Measurements from ENCODE around the gene XRN2.

Gene XRN2

GRCh38 chr20:21303061-21303871, at the start of gene XRN2:
TSS of gene XRN2 (plus strand) at chr20:21303331. CDS start at chr20:21303399, 68 bp downstream.
- peak; percentile 92 for DNase-seq

- DNase-seq = no peak
These were observed 45.9 kb upstream of the XRN2 start for GRCh38 chr20:21257192-21257591.

GRCh38 chr20:21258411-21258810, 44.7 kb upstream of the XRN2 start:
- no peak for DNase-seq

GRCh38 chr20:21259346-21259745, 43.8 kb upstream of the XRN2 start:
- DNase-seq = no peak

GRCh38 chr20:21262812-21263211, 40.3 kb upstream of the XRN2 start:
- no peak for DNase-seq

- DNase-seq = no peak
These were observed 37.6 kb upstream of the XRN2 start for GRCh38 chr20:21265261-21266190.

- no peak for DNase-seq
These were observed 37.0 kb upstream of the XRN2 start for GRCh38 chr20:21266191-21266536.

GRCh38 chr20:21269772-21270171, 33.4 kb upstream of the XRN2 start:
- DNase-seq = no peak

- no peak for DNase-seq
These were observed 32.3 kb upstream of the XRN2 start for GRCh38 chr20:21270806-21271205.

- no peak for DNase-seq
These were observed 30.9 kb upstream of the XRN2 start for GRCh38 chr20:21272279-21272678.

- DNase-seq = no peak
These were observed 30.5 kb upstream of the XRN2 start for GRCh38 chr20:21272679-21273078.

GRCh38 chr20:21273755-21274386, 29.3 kb upstream of the XRN2 start:
- DNase-seq = no peak

- DNase-seq = no peak
These were observed 24.3 kb upstream of the XRN2 start for GRCh38 chr20:21278829-21279228.

- no peak for DNase-seq
These were observed 23.2 kb upstream of the XRN2 start for GRCh38 chr20:21279706-21280521.

GRCh38 chr20:21280522-21281016, 22.6 kb upstream of the XRN2 start:
- DNase-seq = no peak

GRCh38 chr20:21286775-21287174, 16.4 kb upstream of the XRN2 start:
- DNase-seq = no peak

- no peak for DNase-seq
These were observed 14.4 kb upstream of the XRN2 start for GRCh38 chr20:21288587-21289370.

- DNase-seq = no peak
These were observed 13.5 kb upstream of the XRN2 start for GRCh38 chr20:21289651-21290050.

- no peak for DNase-seq
These were observed 12.1 kb upstream of the XRN2 start for GRCh38 chr20:21291026-21291425.

- DNase-seq = no peak
These were observed 8.4 kb upstream of the XRN2 start for GRCh38 chr20:21294755-21295154.

GRCh38 chr20:21301940-21302663, 1.0 kb upstream of the XRN2 start:
- no peak for DNase-seq
